ENCODE results near the gene SPEF1.

DNA sequence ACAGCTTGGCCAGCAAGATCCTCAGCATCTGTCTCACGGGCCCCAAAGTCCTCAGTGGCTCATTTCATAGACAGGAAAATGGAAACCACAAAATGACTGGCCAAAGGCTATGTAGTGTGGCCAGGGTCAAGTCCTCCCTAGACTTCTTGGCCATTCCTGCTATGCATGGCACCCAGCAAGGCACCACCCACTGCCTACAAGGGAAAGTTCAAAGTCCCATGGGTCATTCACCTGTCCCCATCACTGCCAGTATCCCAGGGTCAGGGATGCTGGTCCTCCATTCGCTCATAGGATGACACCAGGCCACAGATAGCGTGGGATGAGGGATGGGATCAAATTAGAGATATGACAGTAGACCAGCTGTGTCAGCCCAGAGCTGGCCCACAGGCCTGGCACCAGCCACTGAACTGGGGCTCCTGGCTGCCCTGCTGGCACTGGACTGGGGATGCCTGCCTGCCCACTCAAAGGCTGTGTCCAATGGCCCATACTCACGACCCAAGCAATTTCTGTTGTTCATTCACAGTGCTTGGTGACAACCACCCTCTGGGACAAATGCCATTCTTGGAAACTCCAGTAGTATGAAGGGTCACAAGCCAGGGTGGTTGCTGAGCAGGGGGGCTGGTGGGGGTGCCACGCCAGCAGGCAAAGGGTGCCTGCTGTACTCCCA is 25.3 kb downstream of the SPEF1 start:
- TF ChIP-seq, protein P1, sequence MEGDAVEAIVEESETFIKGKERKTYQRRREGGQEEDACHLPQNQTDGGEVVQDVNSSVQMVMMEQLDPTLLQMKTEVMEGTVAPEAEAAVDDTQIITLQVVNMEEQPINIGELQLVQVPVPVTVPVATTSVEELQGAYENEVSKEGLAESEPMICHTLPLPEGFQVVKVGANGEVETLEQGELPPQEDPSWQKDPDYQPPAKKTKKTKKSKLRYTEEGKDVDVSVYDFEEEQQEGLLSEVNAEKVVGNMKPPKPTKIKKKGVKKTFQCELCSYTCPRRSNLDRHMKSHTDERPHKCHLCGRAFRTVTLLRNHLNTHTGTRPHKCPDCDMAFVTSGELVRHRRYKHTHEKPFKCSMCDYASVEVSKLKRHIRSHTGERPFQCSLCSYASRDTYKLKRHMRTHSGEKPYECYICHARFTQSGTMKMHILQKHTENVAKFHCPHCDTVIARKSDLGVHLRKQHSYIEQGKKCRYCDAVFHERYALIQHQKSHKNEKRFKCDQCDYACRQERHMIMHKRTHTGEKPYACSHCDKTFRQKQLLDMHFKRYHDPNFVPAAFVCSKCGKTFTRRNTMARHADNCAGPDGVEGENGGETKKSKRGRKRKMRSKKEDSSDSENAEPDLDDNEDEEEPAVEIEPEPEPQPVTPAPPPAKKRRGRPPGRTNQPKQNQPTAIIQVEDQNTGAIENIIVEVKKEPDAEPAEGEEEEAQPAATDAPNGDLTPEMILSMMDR (IDR thresholded peaks at IDR 0.05; ENCODE audit: low read depth, low read length, poor library complexity, severe bottlenecking) = no peak
- no peak for TF ChIP-seq EZH2phosphoT487 (IDR thresholded peaks at IDR 0.05; ENCODE audit: borderline replicate concordance, low read length)

Measured in DOHH2 (cell line).